Measurements from ENCODE around the gene GFY.
A peak's percentile ranks its signal among the peaks of the same experiment; 100 is the strongest.
"Not testable (repeated sequence)": the region's sequence is repeated elsewhere in the genome, so short reads cannot be mapped to it uniquely, and the experiment has no call there.

GFY gene

DNA sequence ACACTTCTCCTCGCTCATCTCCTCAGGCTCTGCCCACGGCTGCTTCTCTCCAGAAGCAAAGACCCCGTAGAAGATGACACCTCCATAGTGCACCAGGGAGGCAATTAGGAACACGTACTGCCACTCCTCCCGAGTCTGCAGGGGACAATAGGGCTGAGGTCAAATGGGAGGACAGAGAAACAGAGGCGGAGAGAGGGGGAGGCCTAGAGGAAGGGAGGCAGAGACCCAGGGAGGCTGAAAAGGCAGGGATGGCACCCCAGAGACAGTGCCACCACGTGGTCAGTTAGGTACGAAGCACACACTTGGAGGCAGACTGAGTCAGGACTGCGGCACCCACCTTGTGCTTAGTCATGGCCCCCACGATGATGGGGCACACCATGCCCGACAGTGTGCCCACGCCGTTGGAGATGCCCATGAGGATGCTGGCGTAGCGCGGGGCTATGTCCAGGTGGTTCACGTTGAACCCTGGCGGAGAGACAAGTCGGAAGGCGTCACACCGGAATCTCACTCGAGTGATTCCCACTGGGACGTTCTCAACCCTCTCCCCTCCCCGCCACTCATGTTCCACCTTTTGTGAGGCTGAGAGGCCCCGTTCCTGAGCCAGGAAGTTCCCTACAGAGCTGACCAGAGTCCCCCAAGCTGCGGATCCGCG is 5.6 kb downstream of the GFY start:
- DNase-seq, result no peak

DNA sequence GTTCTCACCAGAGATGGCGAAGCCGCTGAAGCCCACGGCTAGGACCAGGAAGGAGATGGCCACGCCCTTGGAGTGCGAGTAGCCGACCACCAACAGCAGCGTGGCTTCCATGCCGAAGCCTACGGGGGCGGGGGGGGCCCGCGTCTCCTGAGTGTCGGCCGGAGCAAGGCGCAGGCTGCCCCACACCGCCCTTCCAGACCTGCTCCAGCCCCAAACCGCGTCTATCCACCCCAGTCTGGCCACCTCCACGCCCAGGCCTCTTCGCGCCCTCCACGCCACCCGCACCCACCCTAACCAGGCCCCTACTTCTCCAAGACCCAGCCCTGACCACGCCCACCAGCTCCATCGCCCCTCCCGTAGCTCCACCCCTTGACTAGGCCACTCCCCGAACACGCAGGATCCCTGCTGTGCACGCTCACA is 6.2 kb downstream of the GFY start:
- no peak for DNase-seq

DNA sequence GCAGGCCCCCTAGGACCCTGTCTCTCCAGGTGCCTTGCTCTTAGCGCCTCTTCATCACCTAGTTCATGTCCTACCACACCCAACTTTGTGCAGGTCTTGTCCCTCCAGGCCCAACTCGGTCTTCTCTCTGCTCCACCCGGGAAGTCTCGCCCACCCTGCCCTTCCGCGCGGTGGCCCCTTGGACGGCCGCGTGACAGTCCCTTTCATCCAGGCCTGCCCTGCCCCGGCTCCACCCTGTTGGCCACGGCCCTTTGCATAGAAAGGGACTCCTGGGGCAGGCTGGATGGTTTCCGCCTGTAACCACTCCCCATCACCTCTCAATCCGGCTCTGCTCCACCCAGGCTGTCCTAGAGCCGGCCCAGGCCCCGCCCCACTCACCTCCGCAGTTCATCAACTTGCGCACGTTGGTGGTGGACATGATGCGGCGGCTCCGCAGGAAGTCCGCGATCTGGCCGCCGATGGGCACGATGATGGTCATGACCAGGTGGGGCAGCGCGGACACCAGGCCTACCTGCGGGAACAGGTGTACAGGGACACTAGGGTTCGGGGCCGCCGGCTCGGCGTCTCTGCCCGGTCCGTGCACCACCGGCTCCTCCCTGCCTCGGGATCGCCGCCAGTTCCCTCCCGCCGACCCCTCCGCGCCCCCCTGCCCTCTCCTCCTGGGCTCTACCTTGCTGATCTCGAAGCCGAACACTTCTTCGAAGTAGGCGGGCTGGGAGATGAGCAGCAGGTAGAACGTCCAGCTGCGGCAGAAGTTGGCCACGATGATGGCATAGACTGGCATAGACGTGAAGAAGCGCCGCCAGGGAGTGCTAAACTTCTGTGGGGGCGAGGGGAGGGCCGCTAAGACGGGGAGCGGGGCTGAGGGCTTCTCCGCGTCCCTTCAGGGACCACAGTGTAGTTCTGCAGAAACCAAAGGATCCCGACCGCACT is 7.2 kb downstream of the GFY start:
- no peak for DNase-seq

- no peak for DNase-seq
These were observed 8.2 kb downstream of the GFY start for GRCh38 chr19:49433240-49433901.

GRCh38 chr19:49434907-49435583 is 9.9 kb downstream of the GFY start:
- DNase-seq, result no peak

DNA sequence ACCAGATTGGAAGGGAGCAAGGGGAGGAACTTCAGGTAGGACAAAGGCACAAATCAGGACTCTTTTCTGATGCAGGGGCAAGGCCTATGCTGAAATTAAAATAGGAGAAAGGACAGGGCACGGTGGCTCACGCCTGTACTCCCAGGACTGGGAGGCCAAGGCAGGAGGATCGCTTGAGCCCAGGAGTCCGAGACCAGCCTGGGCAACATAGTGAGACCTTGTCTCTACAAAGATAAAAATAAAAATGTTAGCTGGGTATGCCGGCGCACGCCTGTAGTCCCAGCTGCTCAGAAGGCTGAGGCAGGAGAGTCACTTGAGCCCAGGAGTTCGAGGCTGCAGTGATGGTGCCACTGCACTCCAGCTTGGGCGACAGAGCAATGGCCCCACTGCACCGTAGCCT is 10.5 kb downstream of the GFY start:
- DNase-seq, result no peak

DNA sequence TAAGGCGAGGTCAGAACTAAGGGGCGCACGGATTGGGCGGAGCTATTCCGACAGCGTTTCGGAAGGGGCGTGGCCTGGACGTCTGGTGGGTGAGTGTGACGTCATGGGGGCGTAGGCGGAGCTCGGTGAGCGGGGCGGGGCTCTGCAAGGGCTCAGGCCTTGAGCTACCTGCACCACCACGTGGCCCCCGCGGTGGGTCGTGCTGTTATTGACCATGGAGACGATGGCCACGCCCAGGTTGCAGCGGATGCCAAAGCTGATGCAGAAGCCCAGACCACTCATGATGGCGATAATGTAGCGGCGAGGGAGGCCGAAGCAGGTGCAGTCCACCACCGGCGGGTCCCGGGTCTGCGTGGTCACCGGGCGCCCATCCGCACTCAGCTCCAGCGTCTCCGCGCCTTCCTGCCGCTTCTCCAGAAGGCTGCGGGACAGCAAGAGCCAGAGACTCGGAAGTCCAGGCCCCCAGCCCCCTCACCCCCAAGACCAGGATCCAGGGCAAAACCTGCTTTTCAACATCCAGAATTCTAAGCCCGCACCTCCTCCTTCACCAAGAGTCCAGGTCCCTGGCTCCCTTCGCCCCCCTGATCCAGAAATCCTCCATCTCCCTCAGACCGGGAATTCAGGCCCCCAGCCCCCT is 11.3 kb downstream of the GFY start:
- no peak for DNase-seq

DNA sequence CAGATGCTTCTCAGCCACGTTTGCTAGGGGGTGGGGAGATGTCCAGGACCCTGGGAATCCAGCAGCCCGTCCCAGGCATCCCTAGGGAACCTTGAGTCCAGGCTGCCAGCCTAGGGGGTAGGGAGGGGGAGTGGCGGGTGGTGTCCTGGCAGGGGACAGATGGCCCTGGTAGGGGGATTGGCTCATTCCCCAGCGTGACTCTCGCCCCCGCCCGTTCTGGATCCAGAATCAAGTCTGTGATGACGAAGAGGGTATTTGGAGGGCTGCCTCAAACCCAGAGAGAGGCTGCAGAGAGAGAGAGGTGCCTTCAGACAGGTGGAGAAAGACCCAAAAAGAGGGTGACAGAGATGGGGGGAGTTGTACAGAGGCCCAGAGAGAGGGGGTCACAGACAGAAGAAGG is 12.0 kb downstream of the GFY start:
- no peak for DNase-seq

GRCh38 chr19:49438261-49438660 is 13.1 kb downstream of the GFY start:
- no peak for DNase-seq

DNA sequence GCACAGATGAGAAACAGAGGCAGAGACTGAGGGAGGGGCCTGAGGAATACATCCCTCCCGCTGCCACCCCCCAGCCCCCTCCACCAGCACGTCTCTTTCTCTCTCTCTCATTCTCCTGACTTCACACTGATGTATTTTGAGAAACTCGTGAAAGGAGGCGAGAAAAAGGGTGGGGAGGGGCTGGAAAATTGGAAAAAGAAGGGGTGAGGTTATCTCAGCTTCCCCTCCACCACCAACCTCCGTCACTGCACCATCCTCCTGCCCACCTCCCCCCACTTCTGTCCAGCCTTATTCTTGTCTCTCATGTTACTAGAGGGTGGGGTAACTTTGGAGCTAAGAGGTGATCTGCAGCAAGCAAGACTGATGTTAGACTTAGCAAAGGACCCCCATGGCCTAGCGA is 14.6 kb downstream of the GFY start:
- DNase-seq, result no peak

GRCh38 chr19:49440439-49441209 is 15.4 kb downstream of the GFY start:
- no peak for DNase-seq

- no peak for DNase-seq
These were observed 16.2 kb downstream of the GFY start, which contains the start of gene SLC17A7 for GRCh38 chr19:49441210-49441959. Gene SLC17A7, minus strand, starts transcription at chr19:49441527. Its CDS starts 148 bp downstream, at chr19:49441379.

- no peak for DNase-seq
These were observed 16.8 kb downstream of the GFY start for GRCh38 chr19:49441960-49442350.

GRCh38 chr19:49442354-49442753 is 17.2 kb downstream of the GFY start:
- DNase-seq, result no peak

- no peak for DNase-seq
These were observed 17.7 kb downstream of the GFY start for GRCh38 chr19:49442771-49443365.

DNA sequence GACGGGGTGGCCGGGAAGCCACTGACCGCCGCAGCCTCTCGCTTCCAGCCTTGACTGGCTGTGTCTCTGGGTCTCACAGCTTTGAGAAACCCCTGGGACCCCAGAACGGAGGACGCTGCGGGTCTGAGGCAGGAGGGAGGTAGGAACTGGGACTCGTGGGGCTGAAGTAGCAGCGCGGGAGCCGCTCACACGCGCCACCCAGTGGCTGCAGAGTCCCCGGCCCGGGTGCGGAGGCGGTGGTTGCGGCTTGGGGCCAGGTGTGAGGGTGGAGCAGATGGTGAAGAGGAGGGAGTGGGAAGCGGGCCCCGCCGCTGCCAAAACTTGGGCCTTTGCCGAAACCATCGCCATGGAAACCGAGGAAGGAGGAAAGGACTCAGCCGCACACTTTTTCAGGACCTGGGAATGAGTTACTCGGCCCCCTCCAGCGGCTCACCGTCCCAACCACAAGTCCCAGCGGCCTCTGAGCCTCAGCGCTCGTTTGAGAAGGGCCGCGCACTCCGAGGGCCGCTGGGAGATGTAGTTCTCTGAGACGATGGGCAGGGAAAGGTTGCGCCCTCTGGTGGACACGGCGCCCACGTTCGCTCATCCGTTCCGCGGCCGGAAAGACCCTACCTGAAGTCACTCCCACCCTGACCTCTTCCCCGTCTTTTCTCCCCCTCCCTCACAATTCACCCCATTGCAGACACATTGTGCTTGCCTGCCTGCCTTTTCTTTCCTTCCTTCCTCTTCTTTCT is 18.3 kb downstream of the GFY start:
- DNase-seq, result peak; percentile 87

- DNase-seq, result not testable (repeated sequence)
These were observed 19.0 kb downstream of the GFY start for GRCh38 chr19:49444100-49444700.

DNA sequence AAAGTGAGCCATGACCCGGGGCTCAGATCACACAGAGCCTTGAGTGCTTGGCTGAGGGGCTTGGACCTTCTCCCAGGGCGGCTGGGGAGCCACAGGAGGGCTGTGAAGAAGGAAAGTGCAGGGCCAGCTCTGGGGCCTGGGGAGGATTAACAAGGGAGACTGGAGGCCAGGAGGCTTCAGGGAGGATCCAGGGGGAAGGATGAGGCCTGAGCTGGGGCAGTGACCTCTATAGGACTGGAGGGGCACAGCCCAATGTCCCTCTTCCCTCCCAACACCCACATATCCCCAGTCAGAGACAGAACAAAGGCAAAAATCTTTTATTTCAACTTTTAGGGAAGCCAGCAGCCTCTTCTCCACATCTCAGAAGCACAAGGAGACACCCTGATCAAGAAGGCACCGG is 20.8 kb downstream of the GFY start:
- no peak for DNase-seq
